Right atrium auricular region (tissue), 2 donors: Measurements from ENCODE around the gene OR52I1. TPM values are rescaled to one million over a fixed set of nuclear protein-coding genes. Genes with fewer than 3 reads are reported as not detected.

Source experiments
- DNase-seq: peaks from one replicate; pipeline ENCODE4 v3.0.0-alpha.2; 2019; ENCODE audit warnings: low spot score
- H3K27ac ChIP-seq, 2 donors: fragments of 200-600 bp; sonication (generic); 1 replicate in 1 of 2; 2 replicates in 1 of 2; pipeline ENCODE4 v1.5.1; 2016 to 2019
- H3K27me3 ChIP-seq, 2 donors: fragments of 200-600 bp; sonication (generic); one replicate each; pipeline versions ENCODE4 v1.5.1 to v1.6.0; 2017 to 2019
- H3K36me3 ChIP-seq: fragments of 200-600 bp; sonication (generic); one replicate; pipeline ENCODE4 v1.5.1; 2016
- H3K4me1 ChIP-seq, 2 donors: fragments of 200-600 bp; sonication (generic); one replicate each; pipeline versions ENCODE4 v1.5.1 to v1.6.0; 2017 to 2019
- H3K4me3 ChIP-seq, 2 donors: fragments of 200-600 bp; sonication (generic); 1 replicate in 1 of 2; 2 replicates in 1 of 2; pipeline ENCODE4 v1.5.1; 2017 to 2019; ENCODE audit warnings: mild to moderate bottlenecking in 1 of 2, moderate library complexity in 1 of 2
- H3K9me3 ChIP-seq, 2 donors: fragments of 200-600 bp; sonication (generic); one replicate each; pipeline ENCODE4 v1.5.1; 2019
- CTCF ChIP-seq, 2 donors: fragments of 200-600 bp; sonication (generic); IDR thresholded peaks; one replicate each; pipeline ENCODE4 v1.5.1; 2019; ENCODE audit warnings: antibody characterized with exemption in 2 of 2
- total RNA-seq, 2 donors: library from RNA; depleted of rRNA; stranded (reverse); fragments of >200 nt; gene quantifications; one replicate each; pipeline ENCODE4 v1.1.0, GENCODE V29; 2016

The OR52I1 gene
- total RNA-seq, 2 donors from 2014 or later, result not detected

GRCh38 chr11:4644233-4644632 is 50.4 kb downstream of the OR52I1 start:
- Histone ChIP-seq H3K4me3 (peak overlapping the region in 1 of 2 donors; percentile 28), H3K9me3 (no peaks in the 10 kb centered on the region), H3K36me3 (no peaks in the 10 kb centered on the region), H3K27me3 (no peaks in the 10 kb centered on the region), H3K27ac (peak overlapping the region in 1 of 2 donors; percentile 21), H3K4me1 (peaks cover 0 to 51% of the 10 kb centered on the region in 2 donors)
- DNase-seq, result no peak
- no peak for TF ChIP-seq CTCF (IDR thresholded peaks at IDR 0.05)

Other genes with a start within 250 kb of the OR52I1 start
- not detected for gene OR52B4, start 225.7 kb upstream of the OR52I1 start, total RNA-seq
- 10 to 100 TPM in 1 of 2 donors, 1 to 10 TPM in 1; 6.7 to 11.4 TPM for gene TRIM21, start 200.3 kb upstream of the OR52I1 start, total RNA-seq
- not detected for gene OR52K2, start 144.7 kb upstream of the OR52I1 start, total RNA-seq
- not detected for gene OR52K1, start 111.4 kb upstream of the OR52I1 start, total RNA-seq
- not detected for gene OR52M1, start 48.8 kb upstream of the OR52I1 start, total RNA-seq
- not detected for gene OR52I2, start 12.3 kb upstream of the OR52I1 start, total RNA-seq
- gene TRIM68, start 14.2 kb downstream of the OR52I1 start, total RNA-seq, result 1 to 10 TPM; 7.5 to 9.6 TPM
- not detected for gene OR51D1, start 43.4 kb downstream of the OR52I1 start, total RNA-seq
- gene OR51E1, start 49.9 kb downstream of the OR52I1 start, total RNA-seq, result 1 to 10 TPM in 1 of 2 donors, under 1 TPM in 1; 0.12 to 1.3 TPM
- under 1 TPM in 1 of 2 donors, not detected in 1; 0.15 TPM for gene OR51E2, start 103.8 kb downstream of the OR52I1 start, total RNA-seq
- not detected for gene MMP26, start 110.7 kb downstream of the OR52I1 start, total RNA-seq
- not detected for gene OR51F1, start 175.9 kb downstream of the OR52I1 start, total RNA-seq
- not detected for gene OR52R1, start 210.3 kb downstream of the OR52I1 start, total RNA-seq
- not detected for gene OR51F2, start 227.3 kb downstream of the OR52I1 start, total RNA-seq